KOPT-K1 (cell line): ENCODE results near the gene ST13.
"Not testable (repeated sequence)": the region's sequence is repeated elsewhere in the genome, so short reads cannot be mapped to it uniquely, and the experiment has no call there.

Experiments
- H3K27ac ChIP-seq: fragments of 200-600 bp; sonication (generic); 2 replicates; pipeline ENCODE4 v1.5.1; 2016; ENCODE audit warnings: antibody characterized with exemption, mild to moderate bottlenecking, low read depth, low read length; ENCODE audit not compliant: poor library complexity, severe bottlenecking
- H3K36me3 ChIP-seq: fragments of 200-600 bp; sonication (generic); 2 replicates; pipeline ENCODE4 v1.5.1; 2017; ENCODE audit warnings: antibody characterized with exemption, mild to moderate bottlenecking, low read length, moderate library complexity; ENCODE audit not compliant: insufficient read depth
- H3K9me3 ChIP-seq: fragments of 200-600 bp; sonication (generic); 2 replicates; pipeline ENCODE4 v1.5.1; 2017; ENCODE audit warnings: antibody characterized with exemption, low read length, mild to moderate bottlenecking; ENCODE audit not compliant: insufficient read depth, poor library complexity, severe bottlenecking

ST13 gene

GRCh38 chr22:40781749-40782148, 74.7 kb downstream of the ST13 start:
- H3K27ac ChIP-seq, H3K9me3 ChIP-seq: not testable (repeated sequence)
- peaks cover 72% of the 10 kb centered on the region for H3K36me3 ChIP-seq
